Neural cell (in vitro differentiated cells): ENCODE results near the gene KCND2.

Source experiments
- CTCF ChIP-seq: fragments of 450-650 bp; IDR thresholded peaks from 2 replicates; pipeline ENCODE4 v1.5.1; 2014; ENCODE audit warnings: antibody characterized with exemption, mild to moderate bottlenecking, moderate library complexity; ENCODE audit not compliant: poor library complexity, severe bottlenecking
- EP300 ChIP-seq: fragments of 450-650 bp; conservative IDR thresholded peaks from 2 replicates; pipeline ENCODE4 v1.6.1; 2014; ENCODE audit warnings: antibody characterized with exemption, mild to moderate bottlenecking, moderate library complexity; ENCODE audit not compliant: poor library complexity, severe bottlenecking
- EZH2 ChIP-seq: fragments of 200-600, 300-800 bp; shearing (Covaris generic), sonication (generic); IDR thresholded peaks from 2 replicates; pipeline ENCODE4 v1.6.1; 2014; ENCODE audit warnings: antibody characterized with exemption, low read length, borderline replicate concordance, mild to moderate bottlenecking; ENCODE audit not compliant: insufficient read depth, poor library complexity, severe bottlenecking
- RAD21 ChIP-seq: fragments of 450-650 bp; conservative IDR thresholded peaks from 2 replicates; pipeline ENCODE4 v1.6.1; 2014; ENCODE audit warnings: antibody characterized with exemption, mild to moderate bottlenecking, moderate library complexity
- REST ChIP-seq: IDR thresholded peaks from 2 replicates; pipeline ENCODE4 v1.6.1; 2012; ENCODE audit warnings: borderline replicate concordance
- SMC3 ChIP-seq: fragments of 450-650 bp; conservative IDR thresholded peaks from 2 replicates; pipeline ENCODE4 v1.6.1; 2014; ENCODE audit warnings: antibody characterized with exemption, mild to moderate bottlenecking, moderate library complexity; ENCODE audit not compliant: poor library complexity

- TF ChIP-seq RAD21 (no peak), CTCF (no peak), EP300 (no peak), SMC3 (no peak), REST (no peak), EZH2 (no peak)
Measured at GRCh38 chr7:120405652-120406051, 132.7 kb downstream of the KCND2 start.
